ENCODE data around the gene FBXL14. TPM values are rescaled to one million over a fixed set of nuclear protein-coding genes. Genes with fewer than 3 reads are reported as not detected.

The FBXL14 gene
- polyA plus RNA-seq, 1 of the 3 experiments (the other 2 are of a cell fraction), result 11.3 TPM

GRCh38 chr12:1525858-1526257 is 68.5 kb downstream of the FBXL14 start:
- Histone ChIP-seq H3F3A (replicated peaks; ENCODE audit: insufficient read depth) (no peaks in the 10 kb centered on the region), H3K79me2 (ENCODE audit: insufficient read depth) (peaks cover 15% of the 10 kb centered on the region), H2AFZ (ENCODE audit: low read depth) (no peak overlapping the region), H3K4me2 (no peak overlapping the region), H3K27me3 (ENCODE audit: insufficient read depth) (no peaks in the 10 kb centered on the region), H3K36me3 (replicated peaks in 1 of 2; ENCODE audit: control insufficient read depth in 1 of 2, insufficient read depth in 2 of 2, low read length in 1 of 2) (no peaks in the 10 kb centered on the region), H3K9me2 (no peaks in the 10 kb centered on the region), H3K9me3 (no peaks in the 10 kb centered on the region), H3K4me3 (ENCODE audit: low read depth in 2 of 2, low read length in 1 of 2) (no peak overlapping the region), H3K4me1 (ENCODE audit: control insufficient read depth in 1 of 2, insufficient read depth in 2 of 2, low read depth in 1 of 2, low read length in 1 of 2) (peaks cover 0 to 9% of the 10 kb centered on the region in 2 experiments; a peak in 2 of 4 replicates), H4K20me1 (ENCODE audit: insufficient read depth) (no peaks in the 10 kb centered on the region), H3K9ac (no peak overlapping the region), H3K27ac (ENCODE audit: low read depth in 2 of 2, low read length in 1 of 2) (no peak overlapping the region)
- 88% methylated on average over 10 of the region's 10 CpGs for WGBS (ENCODE audit: low lambda C conversion rate)
- TF ChIP-seq MEF2A (IDR thresholded peaks at IDR 0.05; ENCODE audit: borderline replicate concordance, low read depth) (no peak), JUND (IDR thresholded peaks at IDR 0.05) (no peak), ZBTB33 (IDR thresholded peaks at IDR 0.05; ENCODE audit: borderline replicate concordance, low read depth) (no peak), TCF12 (IDR thresholded peaks at IDR 0.05) (no peak), USF2 (IDR thresholded peaks at IDR 0.05; ENCODE audit: borderline replicate concordance, low read depth, low read length) (no peak), YY1 (IDR thresholded peaks at IDR 0.05; ENCODE audit: low read depth) (no peak), EZH2phosphoT487 (IDR thresholded peaks at IDR 0.05; ENCODE audit: borderline replicate concordance, low read depth) (no peak), CHD2 (IDR thresholded peaks at IDR 0.05; ENCODE audit: low read length, partially characterized antibody) (no peak), ELF1 (IDR thresholded peaks at IDR 0.05) (no peak), RFX5 (IDR thresholded peaks at IDR 0.05; ENCODE audit: low read length) (no peak), EP300 (IDR thresholded peaks at IDR 0.05; ENCODE audit: borderline replicate concordance in 1 of 2, low read depth in 1 of 2, low read length in 1 of 2) (no peak), TEAD4 (IDR thresholded peaks at IDR 0.05; ENCODE audit: borderline replicate concordance, insufficient read depth) (no peak), NRF1 (IDR thresholded peaks at IDR 0.05; ENCODE audit: low read depth, low read length) (no peak)
- CTCF ChIA-PET, result interaction anchor here (0.7 kb wide), 1 partner anchor 38 kb away, joined by 3 read pairs; no protein-coding TSS in a partner anchor
- DNase-seq, result no peak
- POLR2A ChIA-PET, result no interaction called here

- Histone ChIP-seq H3K4me1 (ENCODE audit: control insufficient read depth in 1 of 2, insufficient read depth in 2 of 2, low read depth in 1 of 2, low read length in 1 of 2) (peaks cover 5 to 15% of the 10 kb centered on the region in 2 experiments; a peak in 3 of 4 replicates), H3F3A (replicated peaks; ENCODE audit: insufficient read depth) (peaks cover 9% of the 10 kb centered on the region), H3K4me3 (ENCODE audit: low read depth in 2 of 2, low read length in 1 of 2) (no peak overlapping the region), H3K79me2 (ENCODE audit: insufficient read depth) (peaks cover 1% of the 10 kb centered on the region; the same call in 1 of the 2 replicates), H3K9ac (no peak overlapping the region), H2AFZ (ENCODE audit: low read depth) (no peak overlapping the region), H3K9me3 (no peaks in the 10 kb centered on the region), H4K20me1 (ENCODE audit: insufficient read depth) (no peaks in the 10 kb centered on the region), H3K36me3 (replicated peaks in 1 of 2; ENCODE audit: control insufficient read depth in 1 of 2, insufficient read depth in 2 of 2, low read length in 1 of 2) (no peaks in the 10 kb centered on the region), H3K9me2 (no peaks in the 10 kb centered on the region), H3K4me2 (no peak overlapping the region), H3K27me3 (ENCODE audit: insufficient read depth) (no peaks in the 10 kb centered on the region), H3K27ac (ENCODE audit: low read depth in 2 of 2, low read length in 1 of 2) (no peak overlapping the region)
- CTCF ChIA-PET, result interaction anchor here (0.9 kb wide), 1 partner anchor 709 kb away, joined by 3 read pairs; no protein-coding TSS in a partner anchor
- DNase-seq, result no peak
- TF ChIP-seq ZBTB33 (IDR thresholded peaks at IDR 0.05; ENCODE audit: borderline replicate concordance, low read depth), result no peak
- TF ChIP-seq USF1 (IDR thresholded peaks at IDR 0.05; ENCODE audit: borderline replicate concordance, low read depth), result no peak
- TF ChIP-seq FOXM1 (IDR thresholded peaks at IDR 0.05; ENCODE audit: low read depth), result no peak
- no peak for TF ChIP-seq RXRA (IDR thresholded peaks at IDR 0.05; ENCODE audit: borderline replicate concordance, low read depth)
- POLR2A ChIA-PET, result no interaction called here
- WGBS (ENCODE audit: low lambda C conversion rate), result 81% methylated on average over 12 of the region's 13 CpGs
Measured at GRCh38 chr12:1523558-1524050, 70.8 kb downstream of the FBXL14 start.
